H1 (cell line): ENCODE data around the gene GRM5. TPM values are rescaled to one million over a fixed set of nuclear protein-coding genes. Genes with fewer than 3 reads are reported as not detected.

ENCODE experiments used
- ATF2 ChIP-seq: IDR thresholded peaks from 2 replicates; pipeline ENCODE4 v1.6.1; 2012; ENCODE audit warnings: low read length, inconsistent platforms
- EGR1 ChIP-seq: IDR thresholded peaks from 2 replicates; pipeline ENCODE4 v1.6.1; 2011; ENCODE audit warnings: low read depth, low read length, borderline replicate concordance
- HDAC6 ChIP-seq: IDR thresholded peaks from one replicate; pipeline ENCODE4 v1.7.1; 2012; ENCODE audit warnings: low read depth, mild to moderate bottlenecking, inconsistent platforms, low read length, moderate library complexity
- KDM5A ChIP-seq: fragments of 200-600 bp; IDR thresholded peaks from 2 replicates; pipeline ENCODE4 v1.7.1; 2012; ENCODE audit warnings: mild to moderate bottlenecking, low read length, inconsistent platforms, mixed read lengths
- RFX5 ChIP-seq: IDR thresholded peaks from 2 replicates; pipeline ENCODE4 v1.6.1; 2011; ENCODE audit warnings: low read depth, low read length, improper control_type of control experiment, borderline replicate concordance
- SIRT6 ChIP-seq: IDR thresholded peaks from one replicate; pipeline ENCODE4 v1.7.1; 2012; ENCODE audit warnings: low read length, inconsistent platforms
- USF2 ChIP-seq: IDR thresholded peaks from 2 replicates; pipeline ENCODE4 v1.6.1; 2011; ENCODE audit warnings: low read length, improper control_type of control experiment
- polyA plus RNA-seq, 7 experiments: library from polyadenylated mRNA; depleted of rRNA in 3 of 7; stranded (reverse) in 5 of 7; unstranded in 2 of 7; fragments of >200 nt in 5 of 7; fragments of 200-250 nt in 2 of 7; gene quantifications; 1 replicate in 5 of 7; 2 replicates in 1 of 7; 4 replicates in 1 of 7; pipeline versions ENCODE4 v1.2.1 to v1.2.3, GENCODE V29; 2011 to 2013; ENCODE audit warnings: missing spikeins in 2 of 7, mixed read lengths in 2 of 7
- total RNA-seq: library from RNA; stranded (reverse); fragmentation: NEBNext Ultra II Directional; extraction: Animal tissue kit (Norgen Biotek cat#: 25700); gene quantifications from 2 replicates; pipeline ENCODE4 v1.2.1, GENCODE V29; 2021

GRM5 gene
- total and polyA plus RNA-seq, 2 of the 8 experiments (the other 6 are each of a cell fraction or from before 2014, with no cell fraction given) = 0.15 to 0.43 TPM

- no peak for TF ChIP-seq USF2
- no peak for TF ChIP-seq EGR1
- TF ChIP-seq ATF2 = no peak
- TF ChIP-seq HDAC6 = no peak
- TF ChIP-seq SIRT6 = no peak
- no peak for TF ChIP-seq RFX5
- TF ChIP-seq KDM5A = no peak
Measured at GRCh38 chr11:88657076-88657738, 408.6 kb downstream of the GRM5 start (continued).
